Measurements from ENCODE around the gene OGN. TPM values are rescaled to one million over a fixed set of nuclear protein-coding genes. Genes with fewer than 3 reads are reported as not detected.

OGN gene
- total RNA-seq, 2 experiments from 2014 or later, result not detected

- ChIA-PET POLR2A (no interaction called here), CTCF (ENCODE audit: unreplicated experiment) (no interaction called here)
- peaks cover 74% of the 10 kb centered on the region for H3K36me3 ChIP-seq (ENCODE audit: insufficient read depth, low read length)
- no peaks in the 10 kb centered on the region for H4K20me1 ChIP-seq (ENCODE audit: insufficient read depth, low read length)
- BruUV-seq (replicated peaks), result no TSS peak
- no peak overlapping the region for H3K4me3 ChIP-seq (ENCODE audit: low read depth, low read length, poor library complexity, severe bottlenecking)
- H3K27ac ChIP-seq (ENCODE audit: low read depth, low read length, poor library complexity, severe bottlenecking), result no peak overlapping the region
- H3K4me1 ChIP-seq (ENCODE audit: insufficient read depth, low read length, poor library complexity, severe bottlenecking), result no peaks in the 10 kb centered on the region
- no peak overlapping the region for H2AFZ ChIP-seq (ENCODE audit: low read length)
- no peaks in the 10 kb centered on the region for H3K9me2 ChIP-seq (ENCODE audit: insufficient read depth, low read length)
- H3K4me2 ChIP-seq (ENCODE audit: low read length), result no peak overlapping the region
- no peak for DNase-seq (ENCODE audit: low spot score)
- H3K9me3 ChIP-seq (ENCODE audit: low read length), result peaks cover 6% of the 10 kb centered on the region; the same call in 1 of the 2 replicates
- TF ChIP-seq CTCF (conservative IDR thresholded peaks at IDR 0.05; ENCODE audit: low read length) (no peak), EZH2phosphoT487 (IDR thresholded peaks at IDR 0.05; ENCODE audit: borderline replicate concordance, low read depth, low read length) (no peak)
- intact Hi-C loops (cut with micrococcal nuclease; ENCODE audit: unreplicated experiment), result no loop called here
- H3K79me2 ChIP-seq (ENCODE audit: insufficient read depth, low read depth, low read length), result no peaks in the 10 kb centered on the region
Observed at GRCh38 chr9:92341578-92341977, 62.8 kb downstream of the OGN start.

GRCh38 chr9:92333282-92333634 lies 71.1 kb downstream of the OGN start:
- H3K4me3 ChIP-seq (ENCODE audit: low read depth, low read length, poor library complexity, severe bottlenecking), result no peak overlapping the region
- no TSS peak for BruUV-seq (replicated peaks)
- POLR2A ChIA-PET, result interaction anchor here (0.6 to 0.8 kb wide), 6 partner anchors 18 to 1115 kb away, joined by 3 to 5 read pairs (median 4); no protein-coding TSS in a partner anchor
- intact Hi-C loops (cut with micrococcal nuclease; ENCODE audit: unreplicated experiment), result no loop called here
- no peak overlapping the region for H2AFZ ChIP-seq (ENCODE audit: low read length)
- no peaks in the 10 kb centered on the region for H3K9me3 ChIP-seq (ENCODE audit: low read length)
- peaks cover 3% of the 10 kb centered on the region for H3K4me1 ChIP-seq (ENCODE audit: insufficient read depth, low read length, poor library complexity, severe bottlenecking)
- H3K79me2 ChIP-seq (ENCODE audit: insufficient read depth, low read depth, low read length), result peaks cover 13% of the 10 kb centered on the region; the same call in 1 of the 2 replicates
- H3K27ac ChIP-seq (ENCODE audit: low read depth, low read length, poor library complexity, severe bottlenecking), result no peak overlapping the region
- no peaks in the 10 kb centered on the region for H4K20me1 ChIP-seq (ENCODE audit: insufficient read depth, low read length)
- TF ChIP-seq CTCF (conservative IDR thresholded peaks at IDR 0.05; ENCODE audit: low read length) (no peak), EZH2phosphoT487 (IDR thresholded peaks at IDR 0.05; ENCODE audit: borderline replicate concordance, low read depth, low read length) (no peak)
- CTCF ChIA-PET (ENCODE audit: unreplicated experiment), result no interaction called here
- no peak for DNase-seq (ENCODE audit: low spot score)
- H3K9me2 ChIP-seq (ENCODE audit: insufficient read depth, low read length), result no peaks in the 10 kb centered on the region
- no peak overlapping the region for H3K4me2 ChIP-seq (ENCODE audit: low read length)
- H3K36me3 ChIP-seq (ENCODE audit: insufficient read depth, low read length), result peaks cover 61% of the 10 kb centered on the region

Other genes starting within 250 kb of the OGN start
- 352 and 392 TPM in 2 replicates for gene IARS1, start 110.9 kb downstream of the OGN start, total RNA-seq (2014; rRNA removed; shearing (Covaris generic))
- gene IARS1, start 110.9 kb downstream of the OGN start, total RNA-seq (2022), result 330 and 336 TPM in 2 replicates
- gene NOL8, start 79.2 kb downstream of the OGN start, total RNA-seq (2014; rRNA removed; shearing (Covaris generic)), result 29.3 and 30.1 TPM in 2 replicates
- gene NOL8, start 79.2 kb downstream of the OGN start, total RNA-seq (2022), result 61.2 and 63.6 TPM in 2 replicates
- 30.9 and 42.0 TPM in 2 replicates for gene CENPP, start 78.6 kb downstream of the OGN start, total RNA-seq (2014; rRNA removed; shearing (Covaris generic))
- gene CENPP, start 78.6 kb downstream of the OGN start, total RNA-seq (2022), result 25.4 and 30.4 TPM in 2 replicates
- not detected in 2 replicates for gene OMD, start 19.9 kb upstream of the OGN start, total RNA-seq (2014; rRNA removed; shearing (Covaris generic))
- gene OMD, start 19.9 kb upstream of the OGN start, total RNA-seq (2022), result not detected in 2 replicates
- gene ASPN, start 77.9 kb upstream of the OGN start, total RNA-seq (2014; rRNA removed; shearing (Covaris generic)), result not detected in 2 replicates
- gene ASPN, start 77.9 kb upstream of the OGN start, total RNA-seq (2022), result not detected in 2 replicates
- gene ECM2, start 131.4 kb upstream of the OGN start, total RNA-seq (2014; rRNA removed; shearing (Covaris generic)), result not detected in 2 replicates
- gene ECM2, start 131.4 kb upstream of the OGN start, total RNA-seq (2022), result not detected in 2 replicates